NT2/D1 (cell line): ENCODE measurements around the gene EPHA2.

Source experiments
- DNase-seq: peaks from one replicate; pipeline ENCODE4 v3.0.0-alpha.2; 2011; ENCODE audit warnings: low read depth, low spot score
- H3K27me3 ChIP-seq: 2 replicates; pipeline ENCODE4 v1.6.0; 2011; ENCODE audit warnings: mild to moderate bottlenecking; ENCODE audit not compliant: insufficient read length, insufficient read depth
- H3K36me3 ChIP-seq: 2 replicates; pipeline ENCODE4 v1.6.1; 2011; ENCODE audit warnings: mild to moderate bottlenecking, low read length, mixed read lengths; ENCODE audit not compliant: insufficient read depth, insufficient read length
- H3K4me1 ChIP-seq: 2 replicates; pipeline ENCODE4 v1.5.1; 2011; ENCODE audit not compliant: insufficient read depth, insufficient read length
- H3K4me3 ChIP-seq: 2 replicates; pipeline ENCODE4 v1.5.1; 2011; ENCODE audit warnings: low read depth; ENCODE audit not compliant: insufficient read length
- H3K9ac ChIP-seq: 2 replicates; pipeline ENCODE4 v1.6.0; 2011; ENCODE audit warnings: low read depth; ENCODE audit not compliant: insufficient read length
- H3K9me3 ChIP-seq: 2 replicates; pipeline ENCODE4 v1.5.1; 2011; ENCODE audit warnings: mild to moderate bottlenecking, low read length; ENCODE audit not compliant: insufficient read depth
- SUZ12 ChIP-seq: IDR thresholded peaks from 2 replicates; pipeline ENCODE4 v1.6.1; 2011; ENCODE audit not compliant: insufficient read length, insufficient read depth; ENCODE audit errors: extremely low read depth
- YY1 ChIP-seq: IDR thresholded peaks from 2 replicates; pipeline ENCODE4 v1.6.1; 2011; ENCODE audit not compliant: insufficient read length, insufficient read depth
- ZNF274 ChIP-seq: IDR thresholded peaks from 2 replicates; pipeline ENCODE4 v1.6.1; 2011; ENCODE audit warnings: mild to moderate bottlenecking, low read depth, low read length

Gene EPHA2

GRCh38 chr1:16134066-16134801 lies 21.6 kb downstream of the EPHA2 start:
- TF ChIP-seq YY1, result no peak
- TF ChIP-seq ZNF274, result no peak
- no peak for TF ChIP-seq SUZ12
- no peak overlapping the region for H3K4me3 ChIP-seq
- no peak for DNase-seq
- H3K27me3 ChIP-seq, result no peaks in the 10 kb centered on the region
- H3K9me3 ChIP-seq, result no peaks in the 10 kb centered on the region
- H3K9ac ChIP-seq, result no peak overlapping the region
- peaks cover 90% of the 10 kb centered on the region for H3K36me3 ChIP-seq
- peaks cover 10% of the 10 kb centered on the region for H3K4me1 ChIP-seq

- DNase-seq, result no peak
- peaks cover 2% of the 10 kb centered on the region for H3K4me1 ChIP-seq
- no peaks in the 10 kb centered on the region for H3K27me3 ChIP-seq
- TF ChIP-seq YY1 (no peak), SUZ12 (no peak), ZNF274 (no peak)
- no peaks in the 10 kb centered on the region for H3K9me3 ChIP-seq
- peaks cover 90% of the 10 kb centered on the region for H3K36me3 ChIP-seq
- H3K9ac ChIP-seq, result no peak overlapping the region
- H3K4me3 ChIP-seq, result no peak overlapping the region
These were observed 22.6 kb downstream of the EPHA2 start for GRCh38 chr1:16133007-16133961.

GRCh38 chr1:16132325-16132785 lies 23.5 kb downstream of the EPHA2 start:
- TF ChIP-seq SUZ12, result no peak
- no peak for TF ChIP-seq ZNF274
- no peak for TF ChIP-seq YY1
- H3K27me3 ChIP-seq, result no peaks in the 10 kb centered on the region
- no peak overlapping the region for H3K9ac ChIP-seq
- H3K36me3 ChIP-seq, result peaks cover 90% of the 10 kb centered on the region
- H3K4me3 ChIP-seq, result no peak overlapping the region
- no peak for DNase-seq
- H3K9me3 ChIP-seq, result no peaks in the 10 kb centered on the region
- H3K4me1 ChIP-seq, result peaks cover 2% of the 10 kb centered on the region

GRCh38 chr1:16131636-16132324 lies 24.1 kb downstream of the EPHA2 start:
- H3K4me1 ChIP-seq, result peaks cover 2% of the 10 kb centered on the region
- peaks cover 92% of the 10 kb centered on the region for H3K36me3 ChIP-seq
- no peak overlapping the region for H3K9ac ChIP-seq
- no peak for DNase-seq
- TF ChIP-seq YY1 (no peak), SUZ12 (no peak), ZNF274 (no peak)
- no peak overlapping the region for H3K4me3 ChIP-seq
- no peaks in the 10 kb centered on the region for H3K9me3 ChIP-seq
- no peaks in the 10 kb centered on the region for H3K27me3 ChIP-seq

- H3K9ac ChIP-seq, result no peak overlapping the region
- H3K36me3 ChIP-seq, result peaks cover 99% of the 10 kb centered on the region
- H3K4me1 ChIP-seq, result peaks cover 2% of the 10 kb centered on the region
- no peaks in the 10 kb centered on the region for H3K9me3 ChIP-seq
- no peak for DNase-seq
- no peak for TF ChIP-seq YY1
- TF ChIP-seq SUZ12, result no peak
- TF ChIP-seq ZNF274, result no peak
- H3K27me3 ChIP-seq, result no peaks in the 10 kb centered on the region
- H3K4me3 ChIP-seq, result no peak overlapping the region
These were observed 25.0 kb downstream of the EPHA2 start for GRCh38 chr1:16130827-16131226.

GRCh38 chr1:16129921-16130543 lies 25.8 kb downstream of the EPHA2 start:
- H3K9ac ChIP-seq, result no peak overlapping the region
- TF ChIP-seq ZNF274 (no peak), YY1 (no peak), SUZ12 (no peak)

More at GRCh38 chr1:16129921-16130543, 25.8 kb downstream of the EPHA2 start:
- Histone ChIP-seq H3K4me3 (no peak overlapping the region), H3K4me1 (peaks cover 2% of the 10 kb centered on the region), H3K9me3 (no peaks in the 10 kb centered on the region), H3K36me3 (peaks cover 98% of the 10 kb centered on the region), H3K27me3 (no peaks in the 10 kb centered on the region)
- no peak for DNase-seq
